HG02610 (cell line): ENCODE data around the gene JUNB.

Source experiments
- ATAC-seq: cut with Tn5 transposase; IDR thresholded peaks from one replicate; pipeline ENCODE4 v1.9.1; 2021; ENCODE audit warnings: mild to moderate bottlenecking, moderate library complexity; ENCODE audit not compliant: unreplicated experiment

Gene JUNB

GRCh38 chr19:12840091-12841079 is 49.1 kb downstream of the JUNB start:
- ATAC-seq: no peak

GRCh38 chr19:12841094-12841493 is 49.8 kb downstream of the JUNB start:
- no peak for ATAC-seq

GRCh38 chr19:12842511-12842910 is 51.2 kb downstream of the JUNB start:
- no peak for ATAC-seq
